ENCODE data around the gene ABCA8. TPM values are rescaled to one million over a fixed set of nuclear protein-coding genes. Genes with fewer than 3 reads are reported as not detected.
"Not testable (repeated sequence)": the region's sequence is repeated elsewhere in the genome, so short reads cannot be mapped to it uniquely, and the experiment has no call there.

ABCA8 gene, protein sequence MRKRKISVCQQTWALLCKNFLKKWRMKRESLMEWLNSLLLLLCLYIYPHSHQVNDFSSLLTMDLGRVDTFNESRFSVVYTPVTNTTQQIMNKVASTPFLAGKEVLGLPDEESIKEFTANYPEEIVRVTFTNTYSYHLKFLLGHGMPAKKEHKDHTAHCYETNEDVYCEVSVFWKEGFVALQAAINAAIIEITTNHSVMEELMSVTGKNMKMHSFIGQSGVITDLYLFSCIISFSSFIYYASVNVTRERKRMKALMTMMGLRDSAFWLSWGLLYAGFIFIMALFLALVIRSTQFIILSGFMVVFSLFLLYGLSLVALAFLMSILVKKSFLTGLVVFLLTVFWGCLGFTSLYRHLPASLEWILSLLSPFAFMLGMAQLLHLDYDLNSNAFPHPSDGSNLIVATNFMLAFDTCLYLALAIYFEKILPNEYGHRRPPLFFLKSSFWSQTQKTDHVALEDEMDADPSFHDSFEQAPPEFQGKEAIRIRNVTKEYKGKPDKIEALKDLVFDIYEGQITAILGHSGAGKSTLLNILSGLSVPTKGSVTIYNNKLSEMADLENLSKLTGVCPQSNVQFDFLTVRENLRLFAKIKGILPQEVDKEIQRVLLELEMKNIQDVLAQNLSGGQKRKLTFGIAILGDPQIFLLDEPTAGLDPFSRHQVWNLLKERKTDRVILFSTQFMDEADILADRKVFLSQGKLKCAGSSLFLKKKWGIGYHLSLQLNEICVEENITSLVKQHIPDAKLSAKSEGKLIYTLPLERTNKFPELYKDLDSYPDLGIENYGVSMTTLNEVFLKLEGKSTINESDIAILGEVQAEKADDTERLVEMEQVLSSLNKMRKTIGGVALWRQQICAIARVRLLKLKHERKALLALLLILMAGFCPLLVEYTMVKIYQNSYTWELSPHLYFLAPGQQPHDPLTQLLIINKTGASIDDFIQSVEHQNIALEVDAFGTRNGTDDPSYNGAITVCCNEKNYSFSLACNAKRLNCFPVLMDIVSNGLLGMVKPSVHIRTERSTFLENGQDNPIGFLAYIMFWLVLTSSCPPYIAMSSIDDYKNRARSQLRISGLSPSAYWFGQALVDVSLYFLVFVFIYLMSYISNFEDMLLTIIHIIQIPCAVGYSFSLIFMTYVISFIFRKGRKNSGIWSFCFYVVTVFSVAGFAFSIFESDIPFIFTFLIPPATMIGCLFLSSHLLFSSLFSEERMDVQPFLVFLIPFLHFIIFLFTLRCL (N-terminal part only)
- total RNA-seq: under 0.01 and 0.13 TPM in 2 replicates

DNA sequence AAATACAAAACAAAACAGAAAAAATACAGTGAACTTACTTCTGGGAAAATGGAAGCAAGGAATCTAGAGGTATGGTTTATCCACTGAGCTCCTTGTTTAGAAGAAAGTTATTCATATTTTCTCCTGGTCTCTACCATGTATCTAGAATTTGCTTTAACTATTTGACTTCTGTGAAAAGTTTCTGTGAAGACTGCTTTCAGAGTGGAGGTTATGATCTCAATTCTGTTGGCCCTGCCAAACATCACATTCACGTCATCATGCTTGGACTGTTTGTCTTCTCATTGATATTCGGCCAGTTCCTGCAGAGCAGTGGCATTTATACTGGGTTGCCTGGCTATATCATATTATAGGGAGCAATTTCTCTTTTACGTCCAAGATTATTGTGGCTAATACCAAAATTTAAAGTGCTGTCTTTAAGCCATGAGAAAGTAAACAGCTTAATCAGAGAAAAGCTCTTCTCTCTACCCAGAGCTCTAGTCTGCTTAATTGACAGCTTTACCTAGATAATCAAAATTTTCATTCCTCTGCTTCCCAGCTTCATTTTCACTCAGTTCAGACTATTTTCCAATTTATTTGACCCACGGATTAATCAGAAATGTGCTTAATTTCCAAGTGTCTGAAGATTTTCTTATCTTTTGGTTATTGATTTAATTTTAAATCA is at the start of gene ABCA8:
TSS of gene ABCA8 (minus strand) at position 212 of the 661 bp plus-strand sequence. CDS start 13,358 bp downstream, outside the sequence.
- no peaks in the 10 kb centered on the region for H3K36me3 ChIP-seq (ENCODE audit: control insufficient read depth, insufficient read depth, low read length)
- no peak within 1 kb of the TSS for H3K4me3 ChIP-seq (ENCODE audit: low read depth, low read length)
- DNase-seq (ENCODE audit: low read depth) (no peak), FAIRE-seq (no peak)
- H3K27me3 ChIP-seq (ENCODE audit: control insufficient read depth, insufficient read depth, low read length): no peaks in the 10 kb centered on the region
- TF ChIP-seq CTCF (IDR thresholded peaks at IDR 0.05; ENCODE audit: insufficient read depth, low read length, severe bottlenecking): no peak

GRCh38 chr17:69004759-69005158 is 49.6 kb upstream of the ABCA8 start:
- not testable (repeated sequence) for H3K4me3 ChIP-seq (ENCODE audit: low read depth, low read length); H3K27me3 ChIP-seq (ENCODE audit: control insufficient read depth, insufficient read depth, low read length); FAIRE-seq; H3K36me3 ChIP-seq (ENCODE audit: control insufficient read depth, insufficient read depth, low read length); DNase-seq (ENCODE audit: low read depth)

DNA sequence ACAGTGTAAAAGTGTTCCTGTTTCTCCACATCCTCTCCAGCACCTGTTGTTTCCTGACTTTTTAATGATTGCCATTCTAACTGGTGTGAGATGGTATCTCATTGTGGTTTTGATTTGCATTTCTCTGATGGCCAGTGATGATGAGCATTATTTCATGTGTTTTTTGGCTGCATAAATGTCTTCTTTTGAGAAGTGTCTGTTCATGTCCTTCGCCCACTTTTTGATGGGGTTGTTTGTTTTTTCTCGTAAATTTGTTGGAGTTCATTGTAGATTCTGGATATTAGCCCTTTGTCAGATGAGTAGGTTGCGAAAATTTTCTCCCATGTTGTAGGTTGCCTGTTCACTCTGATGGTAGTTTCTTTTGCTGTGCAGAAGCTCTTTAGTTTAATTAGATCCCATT is 44.6 kb upstream of the ABCA8 start:
- H3K27me3 ChIP-seq (ENCODE audit: control insufficient read depth, insufficient read depth, low read length); H3K4me3 ChIP-seq (ENCODE audit: low read depth, low read length); DNase-seq (ENCODE audit: low read depth); H3K36me3 ChIP-seq (ENCODE audit: control insufficient read depth, insufficient read depth, low read length); FAIRE-seq: not testable (repeated sequence)

DNA sequence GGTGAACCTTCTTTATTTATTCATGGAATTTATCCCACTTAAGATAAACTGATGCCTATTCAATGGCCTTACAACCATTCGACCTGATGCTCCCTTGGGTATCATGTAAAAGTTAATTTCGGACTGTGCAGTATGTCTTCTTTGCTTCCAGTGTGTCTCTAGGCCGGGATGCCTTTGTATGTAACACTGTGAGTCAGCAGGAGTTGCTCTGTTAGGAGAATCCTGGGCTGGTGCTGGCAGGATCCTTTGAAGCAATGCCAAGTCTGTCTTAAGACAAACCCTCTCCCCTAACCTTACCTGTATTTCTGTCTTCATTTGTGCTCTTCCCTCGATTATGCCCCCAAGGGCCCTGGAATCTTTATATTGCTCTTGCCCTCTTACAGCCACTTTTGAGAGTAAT is 37.9 kb upstream of the ABCA8 start:
- no peak for FAIRE-seq
- peak; percentile 72 for DNase-seq (ENCODE audit: low read depth)
- Histone ChIP-seq H3K36me3 (ENCODE audit: control insufficient read depth, insufficient read depth, low read length) (no peaks in the 10 kb centered on the region), H3K27me3 (ENCODE audit: control insufficient read depth, insufficient read depth, low read length) (no peaks in the 10 kb centered on the region), H3K4me3 (ENCODE audit: low read depth, low read length) (no peak overlapping the region)
- TF ChIP-seq CTCF (IDR thresholded peaks at IDR 0.05; ENCODE audit: insufficient read depth, low read length, severe bottlenecking): no peak

GRCh38 chr17:68987966-68988365 is 32.8 kb upstream of the ABCA8 start:
- DNase-seq (ENCODE audit: low read depth): no peak
- TF ChIP-seq CTCF (IDR thresholded peaks at IDR 0.05; ENCODE audit: insufficient read depth, low read length, severe bottlenecking): no peak
- Histone ChIP-seq H3K4me3 (ENCODE audit: low read depth, low read length) (no peak overlapping the region), H3K36me3 (ENCODE audit: control insufficient read depth, insufficient read depth, low read length) (no peaks in the 10 kb centered on the region), H3K27me3 (ENCODE audit: control insufficient read depth, insufficient read depth, low read length) (no peaks in the 10 kb centered on the region)
- FAIRE-seq: no peak

- no peak for FAIRE-seq
- H3K36me3 ChIP-seq (ENCODE audit: control insufficient read depth, insufficient read depth, low read length): no peaks in the 10 kb centered on the region
- DNase-seq (ENCODE audit: low read depth): no peak
- no peak for TF ChIP-seq CTCF (IDR thresholded peaks at IDR 0.05; ENCODE audit: insufficient read depth, low read length, severe bottlenecking)
- H3K4me3 ChIP-seq (ENCODE audit: low read depth, low read length): no peak overlapping the region
- no peaks in the 10 kb centered on the region for H3K27me3 ChIP-seq (ENCODE audit: control insufficient read depth, insufficient read depth, low read length)
These were observed 26.1 kb upstream of the ABCA8 start for GRCh38 chr17:68981288-68981687.

All from bronchial epithelial cell (primary cell).